ENCODE measurements around the gene TGIF1.
"Not testable (repeated sequence)": the region's sequence is repeated elsewhere in the genome, so short reads cannot be mapped to it uniquely, and the experiment has no call there.

TGIF1 gene

DNA sequence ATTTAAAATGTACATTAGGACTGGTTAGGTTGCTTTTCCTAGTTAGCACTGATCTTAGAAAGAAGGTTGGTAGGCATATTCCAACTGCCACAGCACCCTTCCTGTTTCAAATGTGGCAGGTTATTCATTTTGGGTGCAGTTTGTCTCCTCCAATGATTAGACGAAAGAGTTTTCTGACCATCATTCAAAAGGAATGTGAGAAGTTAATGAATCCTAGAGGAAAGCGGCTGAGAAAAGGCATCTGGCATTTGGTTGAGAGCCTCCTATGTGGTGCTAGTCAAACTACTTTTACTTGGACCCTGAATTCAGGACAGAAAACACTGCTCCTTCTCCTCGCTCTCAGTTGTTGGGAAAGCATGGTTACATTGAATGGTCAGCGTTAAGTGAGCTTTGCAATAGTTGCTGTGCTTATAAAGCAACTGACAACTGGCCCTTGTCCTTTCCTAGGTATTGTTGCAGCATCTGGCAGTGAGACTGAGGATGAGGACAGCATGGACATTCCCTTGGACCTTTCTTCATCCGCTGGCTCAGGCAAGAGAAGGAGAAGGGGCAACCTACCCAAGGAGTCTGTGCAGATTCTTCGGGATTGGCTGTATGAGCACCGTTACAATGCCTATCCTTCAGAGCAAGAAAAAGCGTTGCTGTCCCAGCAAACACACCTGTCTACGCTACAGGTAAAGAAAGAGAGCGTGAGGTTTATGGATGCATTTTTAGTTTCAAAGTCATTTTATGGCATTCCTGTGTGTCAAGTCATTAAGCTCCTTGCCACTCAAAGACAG lies 6.1 kb downstream of the TGIF1 start:
- DNase-seq (ENCODE audit: low spot score) = no peak

DNA sequence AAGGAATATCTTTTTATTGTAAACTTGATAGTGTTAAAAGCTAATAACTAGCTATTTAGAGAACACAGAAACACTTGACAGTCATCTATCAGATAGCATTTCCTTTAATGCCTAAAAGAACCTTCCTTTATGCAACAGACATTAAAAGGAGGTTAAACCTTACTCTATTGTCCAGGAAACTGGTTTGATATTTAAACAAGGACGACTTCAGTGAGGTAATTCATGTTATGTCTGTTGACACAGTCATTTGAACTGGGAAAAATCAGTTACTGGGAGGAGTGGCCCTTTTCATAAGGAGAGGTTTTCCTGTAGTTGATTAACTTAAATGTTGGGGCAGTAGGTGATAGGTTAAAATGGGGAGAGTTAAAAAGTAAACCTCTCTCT lies 6.7 kb downstream of the TGIF1 start:
- no peak for DNase-seq (ENCODE audit: low spot score)

DNA sequence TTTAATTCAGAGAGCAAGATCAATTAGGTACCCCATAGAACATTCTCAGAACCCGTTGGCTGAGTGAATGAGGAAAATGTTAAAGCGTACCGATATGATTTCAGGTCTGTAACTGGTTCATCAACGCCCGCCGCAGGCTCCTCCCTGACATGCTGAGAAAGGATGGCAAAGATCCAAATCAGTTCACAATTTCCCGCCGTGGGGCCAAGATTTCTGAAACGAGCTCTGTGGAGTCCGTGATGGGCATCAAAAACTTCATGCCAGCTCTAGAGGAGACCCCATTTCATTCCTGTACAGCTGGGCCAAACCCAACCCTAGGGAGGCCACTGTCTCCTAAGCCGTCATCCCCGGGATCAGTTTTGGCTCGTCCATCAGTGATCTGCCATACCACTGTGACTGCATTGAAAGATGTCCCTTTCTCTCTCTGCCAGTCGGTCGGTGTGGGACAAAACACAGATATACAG lies 7.3 kb downstream of the TGIF1 start:
- no peak for DNase-seq (ENCODE audit: low spot score)

DNA sequence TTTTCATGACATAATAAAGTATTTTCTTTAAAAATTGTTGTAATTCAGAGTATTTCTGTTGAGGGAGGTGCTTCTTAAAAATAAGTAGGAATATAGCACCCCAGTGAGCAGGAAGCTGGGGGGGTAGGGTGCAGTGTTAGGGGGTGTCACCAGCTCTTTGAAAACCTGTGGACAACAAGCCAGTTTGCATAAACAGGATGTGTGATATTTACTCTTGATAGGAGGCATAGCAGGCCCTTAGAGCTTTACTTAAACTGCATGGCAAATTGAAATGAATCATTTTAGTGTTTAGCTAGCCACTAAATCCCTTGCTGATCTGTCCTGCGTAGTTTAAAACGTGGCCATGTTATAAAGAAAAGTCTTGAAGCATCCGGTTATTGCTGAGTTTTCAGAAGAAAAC lies 8.4 kb downstream of the TGIF1 start:
- DNase-seq (ENCODE audit: low spot score) = no peak

DNA sequence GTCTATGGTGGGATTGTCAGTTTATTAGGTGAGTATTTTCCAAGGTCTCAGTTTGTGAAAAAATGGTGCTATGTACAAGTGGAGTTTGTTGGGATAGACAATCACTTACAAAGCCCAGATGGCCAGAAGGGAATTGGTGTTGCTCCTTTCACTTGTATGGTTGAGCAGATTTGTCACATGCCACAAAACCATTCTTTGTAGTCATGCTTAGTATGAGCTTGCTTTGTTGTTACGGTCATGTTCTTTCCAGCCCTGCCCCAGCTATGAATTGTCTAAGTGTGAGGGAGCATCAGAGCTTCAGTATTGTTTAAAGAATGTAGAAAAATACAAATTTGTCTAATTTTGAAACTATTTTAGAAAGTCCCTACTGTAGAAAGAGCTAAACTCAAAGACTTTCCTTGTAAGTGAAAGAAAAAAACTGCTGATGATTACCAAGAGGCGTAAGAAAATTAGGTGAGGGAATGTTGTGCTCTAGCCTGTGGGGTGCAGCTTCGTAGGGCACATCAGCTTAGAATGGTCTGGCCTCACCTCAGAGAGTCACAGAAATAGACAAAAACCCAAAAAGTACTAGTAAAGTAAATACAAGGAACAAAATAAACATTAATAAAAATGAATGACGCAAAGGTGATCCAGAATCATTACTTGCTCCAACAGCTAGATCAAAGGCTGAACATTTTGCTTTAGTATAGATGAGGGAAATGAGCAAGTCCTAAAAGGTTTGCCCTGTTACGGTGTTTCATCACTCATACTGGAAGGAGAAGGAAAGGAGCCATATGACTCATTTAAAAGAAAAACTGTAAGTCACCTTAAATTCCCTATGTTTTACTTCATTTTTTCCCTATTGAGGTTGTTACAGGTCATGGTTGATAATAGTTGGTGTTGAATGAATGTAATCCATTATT lies 9.2 kb downstream of the TGIF1 start:
- DNase-seq (ENCODE audit: low spot score) = no peak

DNA sequence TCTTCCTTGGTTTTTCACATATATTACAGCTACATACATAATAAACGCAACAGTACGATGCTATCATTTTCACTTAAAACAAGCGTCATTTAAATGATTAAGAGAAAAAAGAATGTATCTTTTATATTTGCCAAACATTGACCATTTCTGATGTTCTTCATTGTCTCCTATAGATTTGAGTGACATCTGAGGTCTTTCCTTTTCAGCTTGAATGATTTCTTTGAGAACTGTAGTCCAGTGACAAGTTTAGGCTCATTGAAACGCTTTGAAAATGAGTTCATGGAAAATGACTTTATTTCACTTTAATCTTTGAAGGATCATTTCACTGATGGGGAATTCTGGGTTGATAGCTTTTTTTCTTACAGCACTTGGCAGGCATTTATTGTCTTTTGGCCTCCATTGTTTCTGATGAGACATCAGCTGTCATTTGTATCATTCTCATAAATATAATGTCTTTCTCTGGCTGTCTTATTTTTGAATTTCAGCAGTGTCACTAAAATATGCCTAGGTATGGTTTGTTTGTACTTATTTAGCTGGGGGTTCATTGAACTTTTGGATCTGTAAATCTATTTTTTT lies 10.9 kb downstream of the TGIF1 start:
- no peak for DNase-seq (ENCODE audit: low spot score)

DNA sequence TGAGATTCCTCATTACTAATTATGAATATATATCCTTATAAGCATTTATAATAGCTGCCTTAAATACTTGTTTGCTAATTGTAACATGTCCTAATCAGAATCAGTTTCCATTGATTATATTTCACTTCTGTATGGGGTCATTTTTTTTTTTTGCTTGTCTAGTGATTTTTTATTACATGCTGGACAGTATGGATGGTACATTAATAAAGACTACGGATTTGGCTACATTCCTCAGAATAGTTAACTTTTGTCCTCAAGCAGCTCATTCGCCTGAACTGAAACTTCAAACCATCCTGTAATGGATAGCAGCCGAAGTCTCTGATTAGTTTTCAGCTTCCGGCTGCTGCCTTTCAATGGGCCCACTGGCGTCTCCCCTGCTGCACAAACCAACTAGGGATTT lies 11.7 kb downstream of the TGIF1 start:
- DNase-seq (ENCODE audit: low spot score) = no peak

DNA sequence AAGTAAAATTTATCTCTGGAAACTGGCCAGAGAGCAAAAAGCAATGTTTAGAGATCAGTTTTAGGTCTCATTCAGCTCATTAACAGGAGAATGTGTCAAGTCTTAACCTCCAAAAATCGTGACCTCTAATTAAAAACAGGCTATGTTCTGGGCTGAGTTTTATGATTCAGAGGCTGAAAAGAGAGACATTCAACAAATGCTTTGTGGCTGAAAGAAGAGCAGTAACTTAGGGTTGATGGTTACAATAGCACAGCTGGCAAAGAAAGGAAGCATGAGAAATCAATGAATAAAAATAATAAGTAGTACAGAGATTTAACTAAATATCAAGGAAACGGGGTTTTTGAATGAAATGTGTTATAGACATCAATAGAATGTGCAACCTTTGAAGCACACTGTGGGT lies 13.1 kb downstream of the TGIF1 start:
- no peak for DNase-seq (ENCODE audit: low spot score)

DNA sequence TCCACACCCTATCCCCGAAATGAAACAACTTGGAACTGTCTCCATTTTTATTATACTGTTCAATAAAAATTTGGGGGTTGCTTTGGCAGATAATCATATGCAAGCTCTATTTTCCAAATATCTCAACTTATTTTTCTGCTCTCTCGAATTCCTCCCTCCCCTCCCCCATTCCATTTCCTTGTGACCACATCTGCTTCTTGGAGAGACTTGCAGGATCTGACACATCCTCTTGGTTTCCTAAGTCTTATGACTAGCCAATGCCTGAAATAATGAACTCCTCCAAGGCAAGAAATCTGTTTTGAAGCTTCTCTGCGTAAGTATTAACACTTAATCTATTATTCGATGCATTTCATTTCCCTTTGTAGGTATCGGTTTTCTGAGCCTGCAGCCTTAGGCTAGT lies 16.1 kb downstream of the TGIF1 start:
- DNase-seq (ENCODE audit: low spot score) = peak; percentile 63

DNA sequence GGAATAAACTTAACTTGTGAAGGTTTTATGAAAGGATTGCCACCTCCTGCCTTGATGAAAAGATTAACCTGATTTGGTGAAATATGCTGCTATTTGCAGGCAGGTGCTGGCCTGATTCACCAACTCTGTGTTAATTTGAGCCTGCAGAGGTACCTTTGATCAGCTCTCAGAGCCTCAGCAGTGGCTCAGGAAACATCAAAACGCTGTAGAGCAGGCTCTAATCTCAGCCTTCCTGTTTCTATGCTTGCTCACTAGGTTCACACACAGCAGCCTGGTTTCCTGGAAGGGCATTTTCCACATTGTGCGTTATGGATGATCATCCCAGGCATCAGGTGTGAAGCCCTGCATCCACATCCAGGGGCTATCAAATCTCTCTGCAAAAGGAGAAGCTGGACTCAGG lies 16.9 kb downstream of the TGIF1 start:
- DNase-seq (ENCODE audit: low spot score) = no peak

DNA sequence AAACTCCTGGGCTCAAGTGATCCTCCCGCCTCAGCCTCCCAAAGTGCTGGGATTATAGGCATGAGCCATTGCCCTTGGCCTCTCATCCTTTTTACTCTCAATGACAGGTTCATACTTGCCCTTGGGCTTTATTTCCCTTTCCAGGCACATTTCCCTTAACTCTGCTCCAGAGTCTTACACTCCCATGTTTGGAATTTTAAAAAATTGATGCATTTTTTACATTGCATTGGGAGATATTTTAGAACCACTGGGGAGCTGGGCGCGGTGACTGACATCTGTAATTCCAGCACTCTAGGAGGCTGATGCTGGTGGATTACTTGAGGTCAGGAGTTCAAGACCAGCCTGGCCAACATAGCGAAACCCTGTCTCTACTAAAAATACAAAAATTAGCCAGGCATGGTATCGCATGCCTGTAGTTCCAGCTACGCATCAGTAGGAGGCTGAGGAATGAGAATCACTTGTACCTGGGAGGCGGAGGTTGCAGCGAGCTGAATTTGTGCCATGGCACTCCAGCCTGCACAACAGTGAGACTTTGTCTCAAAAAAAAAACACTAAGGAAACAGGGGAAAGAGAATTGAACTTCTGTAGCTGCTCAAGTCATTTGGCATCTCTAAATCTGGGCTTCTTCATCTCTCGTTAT lies 18.2 kb downstream of the TGIF1 start:
- DNase-seq (ENCODE audit: low spot score) = no peak

DNA sequence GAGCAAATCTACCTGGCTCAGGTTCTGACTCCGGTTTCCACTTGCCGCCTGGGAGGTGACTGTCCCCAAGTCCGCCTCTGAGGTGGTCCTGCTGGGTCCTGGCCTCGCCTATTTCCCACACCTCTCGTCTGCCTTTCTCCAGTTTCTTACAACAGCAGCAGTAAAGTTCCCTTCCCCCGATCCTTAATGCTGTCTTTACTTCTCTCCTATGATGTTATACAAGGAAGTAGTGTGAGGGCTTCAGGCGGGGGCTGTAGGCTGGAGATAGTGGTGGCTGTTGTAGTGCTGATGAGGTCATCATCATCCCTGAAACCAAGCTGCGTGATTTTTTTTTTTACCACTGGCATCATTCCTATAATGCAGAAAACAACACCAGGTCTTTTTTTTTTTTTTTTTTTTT lies 18.9 kb downstream of the TGIF1 start:
- DNase-seq (ENCODE audit: low spot score) = no peak

DNA sequence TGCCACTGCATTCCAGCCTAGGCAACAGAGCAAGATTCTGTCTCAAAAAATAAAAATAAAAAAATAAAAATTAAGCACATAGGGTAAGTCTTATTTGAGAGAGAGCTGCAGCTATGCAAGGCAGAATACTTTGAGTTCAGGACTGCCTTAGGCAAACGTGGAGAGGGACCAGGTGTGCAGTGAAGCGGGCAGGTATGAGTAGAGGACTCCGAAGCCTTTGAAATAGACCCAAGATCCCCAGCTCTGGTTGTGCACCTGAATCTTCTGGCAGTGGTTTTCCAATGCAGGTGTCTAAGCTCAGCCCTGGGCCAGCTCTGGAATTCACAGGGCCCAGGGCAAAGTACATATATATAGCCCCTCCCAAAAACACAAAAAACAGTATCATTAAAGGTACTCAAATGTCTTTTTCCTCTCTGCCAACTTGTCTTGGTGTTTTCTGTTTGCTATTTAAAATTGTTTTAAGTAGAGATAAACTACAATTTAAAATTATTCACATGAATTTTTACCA lies 21.2 kb downstream of the TGIF1 start:
- no peak for DNase-seq (ENCODE audit: low spot score)

DNA sequence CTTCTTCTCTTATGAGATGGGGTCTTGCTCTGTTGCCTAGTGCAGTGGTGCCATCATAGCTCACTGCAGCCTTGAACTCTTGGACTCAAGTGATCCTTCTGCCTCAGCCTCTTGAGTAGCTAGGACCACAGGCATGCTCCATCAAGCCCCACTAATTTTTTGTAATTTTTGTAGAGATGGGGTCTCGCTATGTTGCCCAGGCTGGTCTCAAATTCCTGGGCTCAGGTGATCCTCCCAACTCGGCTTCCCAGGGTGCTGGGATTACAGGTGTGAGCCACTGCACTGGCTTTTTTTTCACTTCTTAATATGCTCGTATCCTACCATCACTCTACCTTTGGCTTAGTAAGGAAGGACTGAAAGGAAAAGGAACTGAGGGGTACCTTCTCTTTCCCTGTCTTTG lies 22.1 kb downstream of the TGIF1 start:
- not testable (repeated sequence) for DNase-seq (ENCODE audit: low spot score)

DNA sequence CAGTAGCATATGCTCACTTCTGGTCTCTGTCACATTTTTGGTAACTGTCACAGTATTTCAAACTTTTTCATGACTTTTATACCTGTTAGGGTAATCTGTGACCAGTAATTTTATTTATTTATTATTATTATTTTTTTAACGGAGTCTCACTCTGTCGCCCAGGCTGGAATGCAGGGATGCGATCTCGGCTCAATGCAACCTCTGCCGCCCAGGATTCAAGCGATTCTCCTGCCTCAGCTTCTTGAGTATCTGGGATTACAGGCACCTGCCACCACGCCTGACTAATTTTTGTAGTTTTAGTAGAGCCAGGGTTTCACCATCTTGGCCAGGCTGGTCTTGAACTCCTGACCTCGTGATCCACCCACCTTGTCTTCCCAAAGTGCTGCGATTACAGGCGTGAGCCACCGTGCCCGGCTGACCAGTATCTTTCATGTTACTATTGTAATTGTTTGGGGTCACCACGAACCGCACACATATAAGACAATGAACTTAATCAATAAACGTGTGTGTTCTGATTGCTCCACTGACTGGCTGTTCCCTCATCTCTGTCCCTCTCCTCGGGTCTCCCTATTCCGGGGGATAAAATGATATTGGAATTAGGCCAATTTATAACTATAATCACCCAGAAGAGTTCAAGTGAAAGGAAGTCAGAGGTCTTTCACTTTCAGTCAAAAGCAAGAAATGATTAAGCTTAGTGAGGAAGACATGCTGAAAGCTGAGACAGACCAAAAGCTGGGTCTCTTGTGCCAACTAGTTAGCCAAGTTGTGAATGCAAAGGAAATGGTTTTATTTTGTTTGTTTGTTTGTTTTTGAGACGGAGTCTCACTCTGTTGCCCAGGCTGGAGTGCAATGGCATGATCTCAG lies 22.9 kb downstream of the TGIF1 start:
- no peak for DNase-seq (ENCODE audit: low spot score)

DNA sequence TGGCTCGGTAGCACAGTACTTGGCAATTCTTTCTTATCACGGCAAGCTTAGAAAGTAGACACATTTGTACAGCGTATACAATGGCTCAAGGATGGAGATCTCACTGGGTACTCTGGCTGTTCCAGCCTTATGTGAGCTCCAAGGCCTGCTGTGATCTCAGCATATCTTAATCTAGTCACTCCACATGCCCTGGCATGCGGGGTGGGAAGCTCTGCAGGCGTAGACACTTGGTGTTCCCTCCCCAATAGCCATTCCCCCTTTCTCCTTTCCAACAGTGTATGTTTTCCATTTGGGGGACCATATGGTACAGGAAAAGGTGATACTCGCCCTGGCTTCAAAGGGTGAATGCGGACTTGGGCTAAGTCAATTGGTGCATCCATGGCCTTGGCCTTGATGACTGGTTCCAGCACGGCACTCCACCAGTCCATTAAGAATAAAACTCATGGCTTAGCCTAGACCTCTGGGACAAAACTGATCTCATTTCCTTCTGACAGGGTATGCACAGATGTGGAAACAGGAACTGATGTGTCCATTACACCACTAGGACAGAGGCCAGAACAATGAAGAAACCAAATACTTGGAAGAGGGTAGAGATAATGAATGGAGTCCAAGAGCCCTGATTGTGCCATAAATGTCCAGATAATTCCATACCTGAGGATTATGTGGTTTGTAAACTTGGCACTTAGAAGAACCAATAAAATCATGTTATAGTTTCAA lies 28.4 kb downstream of the TGIF1 start:
- DNase-seq (ENCODE audit: low spot score) = no peak

DNA sequence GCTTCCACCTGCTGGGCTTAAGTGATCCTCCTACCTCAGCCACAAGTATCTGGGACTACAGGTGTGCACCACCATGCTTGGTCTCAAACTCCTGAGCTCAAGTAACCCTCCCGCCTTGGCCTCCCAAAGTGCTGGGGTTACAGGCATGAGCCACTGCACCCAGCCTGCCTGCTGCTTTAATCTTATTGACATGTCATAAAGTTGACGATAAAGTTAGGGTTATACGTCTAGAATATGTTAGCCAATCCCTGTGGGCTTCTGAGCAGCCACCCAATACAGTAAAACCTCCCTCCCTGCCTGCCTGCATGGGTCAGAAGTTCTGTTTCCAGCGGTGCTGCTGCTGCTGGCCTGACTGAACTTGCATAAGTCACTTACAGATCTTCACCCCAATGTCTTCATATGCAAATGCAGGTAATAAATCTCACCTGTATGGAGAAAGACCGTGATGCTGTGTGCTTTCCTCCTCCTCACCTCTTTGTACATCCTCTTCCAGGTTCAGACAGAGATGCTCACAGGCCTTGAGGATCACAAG lies 30.1 kb downstream of the TGIF1 start:
- no peak for DNase-seq (ENCODE audit: low spot score)

DNA sequence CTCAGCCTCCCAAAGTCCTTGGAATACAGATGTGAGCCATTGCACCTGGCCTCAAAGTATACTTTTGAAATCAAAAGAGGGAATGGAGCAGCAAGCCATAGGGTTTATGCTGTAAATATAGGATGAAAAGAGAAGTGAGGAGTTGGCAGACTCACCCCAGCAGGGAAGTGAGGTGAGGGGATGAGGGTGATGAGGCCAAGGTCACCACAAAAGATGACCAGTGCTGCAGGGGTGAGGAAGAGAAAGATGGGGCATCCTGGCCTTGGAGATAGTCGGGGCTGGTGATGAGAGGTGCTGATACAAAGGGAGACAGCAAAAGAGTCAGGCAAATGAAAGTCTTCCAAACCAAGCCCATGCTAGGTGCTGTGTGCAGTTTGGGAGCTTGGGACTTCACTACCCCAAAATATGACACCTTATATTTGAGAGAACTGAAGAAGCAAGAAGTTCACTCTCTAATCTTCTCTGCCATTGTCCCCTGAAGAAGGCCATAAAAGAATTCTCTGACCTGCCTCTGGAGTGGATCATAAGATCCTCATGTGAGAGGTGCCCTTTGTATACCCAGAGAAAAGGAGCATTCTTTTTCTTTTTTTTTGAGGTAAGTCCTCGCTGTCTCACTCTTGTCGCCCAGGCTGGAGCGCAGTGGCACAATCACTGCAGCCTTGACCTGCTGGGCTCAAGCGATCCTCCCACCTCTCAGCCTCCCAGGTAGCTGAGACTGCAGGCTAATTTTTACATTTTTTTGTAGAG lies 31.0 kb downstream of the TGIF1 start:
- DNase-seq (ENCODE audit: low spot score) = no peak

DNA sequence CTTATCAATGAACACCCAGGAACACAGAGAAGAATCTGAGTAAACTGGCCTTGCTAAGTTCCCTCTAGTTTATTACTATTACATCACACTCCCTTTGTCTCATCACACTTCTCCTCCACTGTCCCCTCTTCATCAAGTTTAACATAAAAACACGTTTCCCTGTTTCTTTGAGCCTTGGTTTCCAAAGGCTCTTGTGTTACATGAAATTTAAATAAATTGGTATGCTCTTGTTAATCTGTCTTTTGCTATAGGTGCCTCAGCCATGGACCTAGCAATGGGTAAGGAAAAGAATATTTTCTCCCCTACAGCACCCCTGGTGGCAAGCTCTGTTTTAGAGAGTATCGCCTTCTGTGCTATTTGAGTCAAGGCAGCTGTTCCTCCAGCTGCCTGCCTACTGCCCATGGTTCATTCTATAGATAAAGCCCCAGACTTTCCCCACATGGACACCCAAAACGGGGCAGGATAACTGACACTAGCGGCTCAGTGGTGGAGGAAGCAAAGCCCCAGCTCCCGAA lies 31.8 kb downstream of the TGIF1 start:
- DNase-seq (ENCODE audit: low spot score) = no peak

Data from COLO829 (cell line).